ENCODE data around the gene DOCK1.

Gene DOCK1

DNA sequence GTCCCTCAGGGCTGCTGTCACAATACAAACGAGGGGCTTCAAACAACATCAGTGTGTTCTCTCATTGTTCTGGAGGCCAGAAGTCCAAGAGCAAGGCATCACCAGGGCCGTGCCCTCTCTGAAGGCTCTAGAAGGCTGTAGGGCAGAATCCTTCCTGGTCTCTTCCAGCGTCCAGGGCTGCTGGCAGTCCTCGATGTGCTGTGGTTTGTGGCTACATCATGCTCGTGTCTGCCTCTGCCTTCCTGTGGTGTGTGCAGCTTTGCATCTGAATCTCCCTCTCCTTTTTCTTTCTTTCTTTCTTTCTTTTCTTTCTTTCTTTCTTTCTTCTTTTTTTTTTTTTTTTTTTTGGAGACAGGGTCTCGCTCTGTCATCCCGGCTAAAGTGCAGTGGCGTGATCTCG lies 187.7 kb downstream of the DOCK1 start:
- no peak for DNase-seq

DNA sequence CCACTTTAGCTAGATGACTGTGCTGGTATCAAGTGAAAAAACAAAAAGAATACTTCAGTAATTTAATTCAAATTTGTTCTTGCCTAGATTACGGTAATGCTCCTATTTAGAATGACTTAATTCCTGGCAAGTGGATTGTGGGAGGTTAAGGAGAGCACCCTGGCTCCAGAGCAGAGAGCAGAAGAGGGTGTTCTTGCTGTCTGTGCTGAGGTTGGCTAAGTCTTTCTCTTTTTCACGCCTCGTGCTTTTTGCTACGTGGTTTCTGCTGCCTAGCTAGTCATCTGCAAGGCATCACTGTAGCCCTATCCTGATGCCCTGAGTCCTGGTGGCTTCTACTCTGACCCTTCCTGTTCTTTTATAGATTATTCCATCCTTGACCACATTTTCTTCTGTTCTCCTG lies 189.8 kb downstream of the DOCK1 start:
- no peak for DNase-seq

DNA sequence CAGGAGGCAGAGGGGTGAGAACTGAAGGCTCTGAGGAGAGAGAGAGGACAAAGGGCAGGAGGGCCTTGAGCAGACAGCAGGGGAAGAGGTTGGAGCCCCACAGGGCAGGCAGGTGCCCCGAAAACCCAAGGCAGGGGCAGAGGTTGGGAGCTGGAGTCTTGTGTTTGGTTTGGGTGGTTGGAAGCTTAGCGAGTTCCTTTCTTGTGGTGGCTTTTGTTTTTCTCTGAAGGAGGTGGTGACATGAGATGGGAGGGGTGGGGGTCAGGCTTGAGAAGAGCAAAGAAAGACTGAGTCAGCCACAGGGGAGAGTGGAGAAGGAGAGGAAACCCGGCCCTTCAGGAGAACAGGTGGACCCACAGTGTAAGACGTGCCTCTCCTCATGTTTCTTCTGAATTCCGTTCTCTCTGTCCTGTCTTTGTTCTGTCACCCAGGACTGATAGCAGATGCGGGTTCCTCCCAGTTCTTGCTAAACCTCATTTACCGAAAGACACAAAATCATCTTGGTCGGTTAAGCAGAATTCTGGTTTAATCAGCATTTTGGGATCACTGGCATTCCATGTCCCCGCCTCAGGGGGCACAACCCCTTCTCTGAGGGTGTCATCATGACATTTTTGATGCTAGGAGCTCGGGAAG lies 195.9 kb downstream of the DOCK1 start:
- DNase-seq = no peak

DNA sequence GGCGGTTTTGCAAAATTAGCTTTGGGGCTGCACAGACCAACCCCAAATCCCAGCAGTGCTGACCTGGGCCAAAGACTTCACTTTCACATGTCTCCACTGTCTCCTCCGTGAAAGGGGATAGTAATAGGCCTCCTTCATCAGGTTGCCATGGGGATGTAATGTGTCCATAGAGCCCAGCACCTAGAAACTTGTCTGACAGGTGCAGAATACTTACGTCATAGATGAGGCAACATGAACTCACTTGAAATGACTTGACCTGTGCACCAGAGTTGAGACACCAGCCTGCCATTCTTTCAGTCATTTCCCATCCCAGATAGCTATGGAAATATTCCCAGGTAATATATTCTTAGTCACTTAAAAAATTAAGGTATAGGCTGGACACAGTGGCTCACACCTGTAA lies 196.9 kb downstream of the DOCK1 start:
- no peak for DNase-seq

DNA sequence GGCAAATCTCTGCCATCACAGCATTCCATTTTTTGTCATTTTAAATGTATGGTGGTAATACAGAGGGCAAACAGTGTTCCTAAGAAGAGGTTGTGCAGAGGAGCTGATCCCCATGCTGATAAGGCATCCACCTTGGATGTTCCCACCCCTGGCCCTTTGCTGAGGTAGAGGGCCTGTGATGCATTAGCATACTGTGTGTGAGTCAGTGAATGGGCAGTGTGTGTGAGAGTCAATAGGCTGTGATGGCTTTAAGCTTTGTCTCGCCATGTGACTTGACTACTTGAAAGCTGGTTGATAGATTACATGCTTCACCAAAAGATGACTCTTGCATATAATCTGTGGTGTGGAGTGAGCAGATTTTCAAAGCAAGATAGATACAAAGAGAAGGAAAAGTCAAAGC lies 209.9 kb downstream of the DOCK1 start:
- DNase-seq = no peak

DNA sequence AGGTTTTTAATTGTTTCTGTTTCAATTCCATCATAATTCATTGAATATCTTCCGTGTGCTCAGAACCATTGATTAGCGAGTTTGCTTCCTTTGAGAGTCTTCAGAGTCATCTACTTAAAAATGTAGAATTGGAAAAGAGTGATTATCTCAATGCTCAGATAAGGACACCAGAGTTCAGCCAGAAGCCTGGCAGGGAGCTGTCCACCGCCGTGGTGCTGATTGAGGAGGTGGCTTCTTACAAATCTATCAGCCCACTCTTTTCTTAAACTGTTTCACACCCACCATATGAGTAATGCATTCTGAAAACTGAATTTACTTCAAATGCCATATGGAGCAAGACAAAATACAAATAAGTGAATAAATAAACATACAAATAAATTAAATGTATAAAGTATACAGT lies 211.9 kb downstream of the DOCK1 start:
- DNase-seq = no peak

DNA sequence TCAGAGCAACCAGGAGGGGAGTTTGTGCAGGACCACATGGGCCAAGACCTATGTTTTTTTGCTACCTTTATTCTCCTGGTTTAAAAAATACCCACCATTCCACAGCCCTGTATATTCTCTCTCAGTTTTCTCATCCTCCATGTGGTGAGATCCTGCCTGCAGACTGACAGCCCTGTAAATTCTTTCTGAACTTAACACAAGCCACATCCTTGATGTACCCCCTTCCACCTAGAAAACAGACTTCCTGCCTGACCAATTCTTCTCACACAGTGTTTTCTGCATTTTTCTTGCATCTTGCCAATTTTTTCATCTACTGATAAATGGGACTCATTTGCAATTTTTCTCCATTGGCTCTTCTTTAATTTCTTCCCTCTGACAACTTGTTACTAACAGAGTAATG lies 212.8 kb downstream of the DOCK1 start:
- DNase-seq = no peak

DNA sequence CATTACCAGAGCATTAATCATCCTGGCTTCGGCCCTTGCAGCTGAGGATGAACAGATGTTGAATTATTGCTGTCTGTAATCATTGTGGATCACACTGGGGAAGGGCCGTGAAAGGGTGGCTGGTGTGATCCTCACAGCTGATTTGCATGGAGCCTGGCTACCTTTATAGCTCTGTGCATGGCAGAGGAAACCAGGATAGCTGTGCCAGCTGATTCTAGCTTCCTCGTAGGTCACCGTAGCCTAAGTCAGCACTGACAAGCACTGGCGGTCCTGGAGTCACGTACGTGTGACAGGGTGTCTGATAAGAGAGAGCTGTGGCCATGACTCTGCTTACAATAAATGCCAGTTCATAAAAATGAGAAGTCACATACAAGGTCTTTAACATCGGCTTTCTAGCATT lies 214.7 kb downstream of the DOCK1 start:
- no peak for DNase-seq

DNA sequence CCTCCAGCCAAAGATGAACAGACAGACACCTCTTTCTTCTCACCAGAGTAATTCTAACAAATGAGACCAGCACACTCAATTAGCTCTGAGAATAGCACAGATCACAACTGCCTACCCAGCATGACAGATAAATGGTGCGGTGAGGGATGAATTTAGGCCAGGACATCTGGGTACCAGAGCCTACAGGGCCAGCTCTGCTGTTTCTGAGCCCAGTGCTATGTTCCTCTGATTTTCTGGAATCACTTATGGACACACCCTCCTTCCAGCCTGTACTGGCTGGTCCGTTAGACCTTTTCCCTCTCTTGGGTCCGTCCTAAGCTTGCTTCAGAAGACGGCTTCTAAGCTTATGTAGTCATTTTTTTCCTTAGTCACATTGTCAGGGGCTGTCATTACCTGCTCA lies 217.6 kb downstream of the DOCK1 start:
- DNase-seq = no peak

DNA sequence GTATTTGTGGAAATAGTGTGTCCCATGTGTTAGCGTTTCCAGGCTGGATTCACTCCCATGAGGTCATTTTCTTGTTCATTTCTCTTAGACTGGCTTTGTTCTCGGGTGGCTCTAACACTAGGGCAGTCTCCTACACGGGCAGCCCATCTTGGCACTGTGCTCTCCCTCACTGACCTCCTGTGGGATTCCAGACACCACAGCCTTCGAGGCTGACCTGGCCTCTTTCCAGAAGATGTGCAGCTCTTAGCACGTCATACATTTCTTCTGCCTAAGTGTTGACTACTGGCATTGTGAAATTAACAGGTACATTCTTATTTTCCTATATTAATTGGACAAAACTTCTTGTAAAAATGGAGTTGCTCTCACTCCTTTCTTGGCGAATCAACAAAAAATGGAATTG lies 218.4 kb downstream of the DOCK1 start:
- no peak for DNase-seq

DNA sequence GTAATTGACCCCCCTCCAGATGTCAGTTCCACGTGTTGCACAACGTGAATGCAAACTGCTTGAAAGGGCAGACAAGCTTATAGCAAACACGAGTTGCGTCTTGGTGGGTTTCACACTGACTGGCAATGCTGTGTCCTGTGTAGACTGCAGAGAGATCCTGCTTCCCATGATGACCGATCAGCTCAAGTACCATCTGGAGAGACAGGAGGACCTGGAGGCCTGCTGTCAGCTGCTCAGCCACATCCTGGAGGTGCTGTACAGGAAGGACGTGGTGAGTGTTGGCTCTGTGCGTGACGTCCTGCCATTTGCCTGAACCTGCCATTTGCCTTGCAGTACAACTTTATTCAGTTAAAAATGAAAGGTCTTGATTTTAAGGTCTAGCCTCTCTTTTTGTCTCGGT lies 220.1 kb downstream of the DOCK1 start:
- no peak for DNase-seq

DNA sequence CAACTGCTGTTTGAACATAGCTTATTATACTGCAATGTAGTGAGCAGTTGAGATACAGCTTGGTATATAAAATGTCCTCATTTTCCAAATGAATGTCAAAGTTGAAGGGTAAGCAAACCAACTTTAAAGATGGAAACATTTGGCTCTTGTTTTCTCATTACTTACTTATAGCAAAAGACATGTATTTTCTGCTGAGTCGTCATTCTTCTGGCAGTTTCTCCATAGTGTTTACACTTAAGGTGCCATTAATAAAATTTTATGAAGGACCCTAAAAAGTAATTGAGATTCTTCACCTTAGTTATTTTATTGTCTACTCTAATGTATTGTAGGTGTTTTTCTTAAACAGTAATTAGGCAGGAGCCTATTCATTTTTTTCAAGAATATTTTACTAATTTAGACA lies 222.6 kb downstream of the DOCK1 start:
- no peak for DNase-seq

DNA sequence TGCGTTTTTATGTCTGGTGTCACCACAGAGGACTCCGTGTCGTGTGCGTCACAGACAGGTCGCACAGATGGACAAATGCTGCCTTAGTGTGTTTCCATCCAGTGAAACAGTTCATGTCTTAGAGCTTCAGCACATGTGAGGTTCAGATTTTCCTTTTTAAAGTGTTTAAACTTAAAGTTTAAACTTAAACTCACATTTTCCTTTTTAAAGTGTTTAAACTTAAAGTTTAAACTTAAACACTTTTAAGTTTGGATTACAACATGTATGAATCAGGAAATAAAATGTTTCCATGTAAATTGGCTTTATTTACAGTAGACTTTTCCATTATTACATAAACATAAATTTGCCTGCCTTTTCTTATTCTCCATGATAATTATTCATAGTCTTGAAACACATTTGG lies 223.9 kb downstream of the DOCK1 start:
- DNase-seq = no peak

DNA sequence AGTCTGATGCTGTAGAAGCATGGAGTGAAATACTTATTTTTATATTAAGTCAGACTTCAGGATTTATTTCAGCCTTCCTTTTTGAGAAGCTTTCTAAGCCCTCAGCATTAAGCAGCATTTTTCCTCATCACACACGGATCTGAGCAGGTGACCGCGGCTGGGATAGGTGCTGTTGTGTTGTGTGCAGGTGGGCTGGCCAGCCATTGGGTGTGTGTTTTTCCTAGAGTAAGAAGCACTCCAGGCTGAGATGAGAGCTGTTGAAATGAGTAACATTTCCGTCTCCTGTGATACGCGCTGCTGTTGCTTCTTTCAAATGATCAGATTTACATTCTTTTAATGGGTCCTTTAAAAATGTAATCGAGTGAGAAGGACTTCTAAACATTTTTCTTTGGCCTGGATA lies 227.2 kb downstream of the DOCK1 start:
- no peak for DNase-seq

DNA sequence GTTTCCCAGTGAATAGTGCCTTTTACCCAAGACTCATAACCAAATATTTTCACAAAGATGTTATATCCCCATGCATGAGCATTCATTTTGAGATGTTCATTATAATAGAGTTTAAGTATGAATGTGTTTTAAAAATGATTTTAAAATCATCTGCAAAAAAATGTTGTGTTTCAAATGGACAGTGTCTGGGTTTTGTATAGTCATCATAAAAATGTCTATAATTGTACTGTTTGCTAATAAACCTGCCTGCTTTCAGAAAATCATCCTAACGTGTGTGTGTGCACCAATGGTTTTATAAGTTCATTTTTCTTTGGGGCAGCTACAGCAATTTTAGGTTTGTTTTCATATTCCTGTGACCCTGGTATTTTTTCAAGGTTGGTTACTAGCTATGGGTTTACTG lies 228.0 kb downstream of the DOCK1 start:
- DNase-seq = no peak

DNA sequence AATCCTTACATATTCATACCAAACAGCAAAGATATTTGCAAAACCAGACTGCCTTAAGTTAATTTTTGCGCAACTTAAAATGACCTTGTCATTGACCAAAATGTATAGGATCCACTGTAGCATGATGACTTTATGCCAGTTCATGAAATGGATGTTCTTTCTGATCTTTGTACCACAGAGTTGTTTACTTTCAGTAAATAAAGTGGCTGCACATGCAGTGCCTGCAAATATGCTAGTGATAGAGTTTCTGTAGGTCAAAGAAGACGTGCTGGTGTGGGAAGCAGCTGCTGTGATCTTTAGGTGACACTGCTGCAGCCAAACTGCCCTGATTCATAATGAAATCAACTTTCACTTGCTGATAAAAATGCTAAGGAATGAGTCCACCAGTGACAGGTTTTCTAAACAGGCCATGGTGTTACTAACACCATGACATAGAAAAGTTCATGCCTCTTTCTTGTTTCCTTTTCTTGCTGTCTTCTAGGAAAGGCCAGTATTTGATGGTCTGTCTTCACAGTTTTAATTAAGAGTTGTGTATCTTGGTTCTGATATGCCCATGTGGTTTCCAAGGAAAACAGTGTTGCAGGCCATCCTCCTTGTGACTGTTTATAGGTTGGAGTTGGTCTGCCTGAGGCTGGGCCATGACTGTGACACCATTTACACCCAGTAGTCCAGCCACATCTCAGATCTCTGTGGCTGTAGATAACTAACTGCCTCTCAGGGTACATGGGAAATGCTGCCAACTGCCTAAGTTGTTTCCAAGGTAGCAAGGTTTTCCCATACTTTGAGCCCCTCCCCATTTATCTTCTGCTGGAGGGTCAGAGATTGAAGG lies 228.7 kb downstream of the DOCK1 start:
- no peak for DNase-seq

DNA sequence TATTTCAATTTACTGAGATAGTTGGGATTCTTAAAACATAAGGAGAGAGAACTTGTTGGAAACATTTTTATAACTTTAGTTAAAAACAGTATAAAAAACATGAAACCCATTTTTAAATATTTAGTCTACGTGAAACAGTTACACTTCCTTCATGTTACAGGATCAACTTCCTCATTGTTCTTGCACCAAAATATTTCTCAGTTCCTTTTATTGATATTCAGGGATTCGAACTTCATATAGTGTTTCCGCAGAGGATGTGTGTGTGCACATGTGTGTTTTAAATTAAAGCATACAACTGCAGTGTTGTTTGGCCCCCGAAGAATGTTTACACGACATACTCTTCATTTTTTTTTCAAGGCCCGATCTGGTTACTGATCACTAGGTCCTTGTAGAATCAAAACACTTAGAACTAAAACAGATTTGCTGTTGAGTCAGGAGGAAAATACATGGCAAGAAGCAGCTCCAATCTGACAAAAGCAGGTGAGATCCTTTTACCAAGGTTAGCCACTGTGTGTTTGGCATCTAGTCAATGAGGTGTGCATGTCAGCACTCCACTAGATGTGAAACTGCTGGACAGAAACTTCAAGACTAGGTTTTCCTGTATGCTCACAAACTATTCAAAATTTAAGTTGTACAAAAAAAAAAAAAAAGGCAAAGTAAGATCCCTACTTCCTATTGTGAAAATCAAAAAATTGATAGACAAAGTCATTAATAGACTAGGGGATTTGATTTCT lies 230.8 kb downstream of the DOCK1 start:
- no peak for DNase-seq

DNA sequence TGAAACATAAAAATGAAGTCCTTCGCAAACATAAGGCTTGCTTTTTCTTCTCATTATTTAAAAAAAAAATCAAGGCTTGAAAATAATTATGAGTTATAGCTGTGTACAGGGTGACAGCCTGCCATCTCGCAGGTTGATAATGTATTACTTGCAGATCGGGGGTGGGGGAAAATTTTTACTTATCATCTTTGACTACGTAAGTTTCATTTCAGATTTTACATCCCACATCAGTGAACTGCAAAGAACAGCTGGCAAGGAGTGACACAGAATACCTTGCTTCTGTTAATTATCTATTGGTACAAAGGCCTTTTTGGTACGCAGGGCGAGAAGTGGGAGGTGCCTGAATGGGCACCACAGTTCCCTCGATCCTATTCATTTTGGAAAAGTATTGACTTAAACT lies 232.2 kb downstream of the DOCK1 start:
- no peak for DNase-seq

DNA sequence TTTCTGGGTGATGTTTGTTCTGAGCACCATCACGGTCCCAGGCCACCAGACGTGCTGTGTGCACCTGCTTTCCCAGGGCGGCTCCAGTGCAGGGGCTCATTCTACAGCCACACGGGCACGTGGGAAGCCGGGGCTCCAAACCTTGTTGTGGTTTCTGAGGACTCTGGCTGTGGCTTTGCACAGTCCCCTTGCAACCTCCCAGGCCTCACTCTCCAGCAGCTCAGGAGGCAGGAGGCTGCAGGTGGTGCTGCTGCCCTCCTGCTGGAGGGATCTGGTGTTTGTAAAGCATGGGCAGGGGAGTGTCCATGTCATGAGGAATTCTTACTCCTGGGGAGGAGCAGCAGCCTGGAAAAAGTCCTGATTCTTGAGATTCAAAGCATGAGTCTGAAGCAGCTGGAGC lies 236.9 kb downstream of the DOCK1 start:
- no peak for DNase-seq

DNA sequence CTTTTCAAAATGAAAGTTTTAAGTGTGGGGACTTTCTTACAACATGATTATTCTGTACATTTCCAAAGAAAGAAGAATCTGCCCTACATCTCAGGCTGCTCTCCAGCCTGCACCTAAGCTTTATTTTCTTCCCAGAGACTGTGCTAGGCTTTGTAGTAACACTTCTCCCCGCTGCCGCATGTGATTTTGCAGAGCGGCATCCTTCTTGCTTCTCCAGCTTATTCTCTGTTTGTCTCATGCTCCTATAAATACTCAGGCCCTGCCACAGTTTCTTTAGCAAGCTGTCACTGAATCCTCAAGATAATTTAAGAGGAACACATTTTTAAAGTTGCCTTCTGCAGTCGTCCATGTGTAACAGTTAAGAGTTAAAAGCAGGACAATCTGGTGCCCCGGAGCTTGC lies 237.6 kb downstream of the DOCK1 start:
- DNase-seq = no peak

DNA sequence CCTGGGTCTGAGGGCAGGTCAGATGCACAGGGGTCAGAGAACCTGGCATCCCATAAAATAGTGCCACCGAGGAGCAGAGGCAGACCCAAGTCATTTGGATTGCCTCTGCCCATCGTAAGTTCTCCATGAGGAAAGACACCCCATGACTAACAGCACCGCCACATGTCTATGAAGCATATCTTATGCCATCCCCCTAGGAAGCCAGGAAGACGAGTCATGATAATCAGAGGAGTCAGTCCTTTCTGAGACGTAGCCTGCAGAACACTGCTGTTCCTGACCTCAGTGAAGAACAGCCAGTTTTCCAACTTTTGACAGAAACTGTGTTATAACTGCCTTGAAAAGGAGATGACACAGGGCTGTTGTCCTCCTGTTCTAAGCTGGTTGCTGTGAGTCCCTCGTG lies 239.9 kb downstream of the DOCK1 start:
- no peak for DNase-seq

DNA sequence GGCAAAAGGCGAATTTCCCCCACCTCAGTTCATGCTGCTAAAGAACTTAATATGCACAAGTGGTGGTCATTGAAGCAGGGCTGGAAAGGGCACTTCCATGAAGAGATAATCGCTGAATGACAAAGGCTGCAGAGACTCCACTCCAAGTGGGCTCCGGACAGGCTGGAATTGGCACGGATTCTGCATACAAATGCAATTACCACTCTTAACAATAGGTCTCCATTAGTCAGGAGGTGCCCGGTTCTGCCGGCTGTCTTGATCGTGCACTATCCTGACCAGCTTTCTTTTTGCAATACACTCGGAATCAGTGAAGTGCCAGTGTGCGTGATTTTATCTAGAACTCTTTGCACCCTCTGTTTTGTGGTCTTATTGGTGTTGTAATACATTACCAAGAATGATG lies 241.4 kb downstream of the DOCK1 start:
- no peak for DNase-seq

DNA sequence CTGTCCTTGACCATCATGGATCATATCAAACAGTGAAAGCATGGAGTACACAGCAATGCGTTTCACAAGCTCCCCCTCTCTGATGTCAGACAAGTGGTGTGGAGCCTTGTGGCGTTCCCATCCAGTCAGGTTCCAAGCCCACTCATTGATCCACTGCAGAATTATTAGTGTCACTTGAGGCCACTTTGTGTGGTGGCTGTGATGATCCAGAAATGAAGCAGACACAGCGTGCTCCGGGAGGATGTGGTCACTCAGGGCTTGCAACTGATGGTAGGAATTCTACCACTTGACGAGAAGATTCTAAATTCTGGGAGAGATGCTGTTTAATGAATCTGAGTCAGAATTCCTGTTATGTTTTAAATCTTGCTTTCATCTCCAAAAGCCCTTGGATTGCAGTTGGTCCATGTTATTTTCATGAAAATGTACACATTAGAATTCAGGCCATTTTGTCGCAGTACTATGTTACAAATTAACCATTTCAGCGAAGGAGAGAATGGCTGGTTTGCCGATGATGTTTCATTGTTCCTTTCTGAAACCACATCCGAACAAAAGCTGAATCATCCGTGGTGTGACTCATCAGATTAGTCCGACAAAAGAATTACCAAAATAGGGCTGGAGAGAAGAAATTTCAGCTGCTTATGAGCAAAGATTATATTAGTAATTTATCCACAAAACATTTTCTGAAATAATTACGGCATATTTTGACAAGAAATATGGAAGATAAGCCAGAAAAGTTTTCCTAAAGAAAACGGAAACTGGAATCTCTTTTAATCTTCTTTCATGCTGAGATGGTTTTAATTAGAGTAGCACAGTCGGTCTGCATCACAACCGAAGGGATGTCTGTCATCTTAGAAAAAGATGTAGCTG lies 243.1 kb downstream of the DOCK1 start:
- no peak for DNase-seq

DNA sequence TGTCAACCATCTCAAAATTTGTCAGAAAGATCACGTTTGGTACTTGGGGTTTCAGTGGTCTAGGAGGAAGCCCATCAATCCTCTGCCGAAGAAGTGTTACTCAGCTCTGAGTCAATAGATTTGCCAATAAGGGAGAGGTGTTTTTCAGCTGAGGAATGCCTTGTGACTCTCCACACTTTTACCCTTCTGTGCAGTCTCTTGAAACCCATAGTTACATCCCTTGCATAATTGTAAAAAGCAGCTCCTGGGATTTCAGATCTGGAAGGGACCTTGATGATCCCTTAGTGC lies 243.6 kb downstream of the DOCK1 start:
- no peak for DNase-seq

Measured in NCI-H774 (cell line).